Lower leg skin (tissue), 4 donors: ENCODE results near the gene GLTP. TPM values are rescaled to one million over a fixed set of nuclear protein-coding genes. Genes with fewer than 3 reads are reported as not detected.
"Not testable (repeated sequence)": the region's sequence is repeated elsewhere in the genome, so short reads cannot be mapped to it uniquely, and the experiment has no call there.

Experiments
- DNase-seq, 2 donors: peaks; one replicate each; pipeline ENCODE4 v3.0.0-alpha.2; 2019; ENCODE audit warnings: low spot score in 2 of 2
- H3K4me3 ChIP-seq: fragments of 200-600 bp; sonication (generic); 2 replicates; pipeline ENCODE4 v1.5.1; 2017; ENCODE audit warnings: mild to moderate bottlenecking, low read depth; ENCODE audit not compliant: poor library complexity, severe bottlenecking
- POLR2A ChIP-seq, 2 donors: fragments of 450-650 bp; IDR thresholded peaks; one replicate each; pipeline ENCODE4 v1.6.1; 2016 to 2017; ENCODE audit warnings: antibody characterized with exemption in 2 of 2, mild to moderate bottlenecking in 1 of 2, moderate library complexity in 1 of 2
- WGBS, 2 donors: methylation state at CpG; one replicate each; pipeline ENCODE4 v1.1.5; 2018; 5-methylcytosine and 5-hydroxymethylcytosine counted together
- intact Hi-C: fragments of 100-400 bp; cut with DNase I; formaldehyde crosslinking; loops from one replicate; pipeline ENCODE4 v1.15.0; 2023; ENCODE audit warnings: low total_unique reads
- total RNA-seq, 4 donors: library from RNA; depleted of rRNA; stranded (reverse); fragments of >200 nt; gene quantifications; one replicate each; pipeline ENCODE4 v1.1.0, GENCODE V29; 2016
- TF ChIP-seq, protein P1 (sequence below), 3 donors: fragments of 450-650 bp; IDR thresholded peaks; one replicate each; pipeline ENCODE4 v1.5.1; 2016; ENCODE audit warnings: antibody characterized with exemption in 3 of 3, mild to moderate bottlenecking in 3 of 3, moderate library complexity in 2 of 3

GLTP gene
- total RNA-seq, 4 donors from 2014 or later = 536 to 775 (median 660) TPM

DNA sequence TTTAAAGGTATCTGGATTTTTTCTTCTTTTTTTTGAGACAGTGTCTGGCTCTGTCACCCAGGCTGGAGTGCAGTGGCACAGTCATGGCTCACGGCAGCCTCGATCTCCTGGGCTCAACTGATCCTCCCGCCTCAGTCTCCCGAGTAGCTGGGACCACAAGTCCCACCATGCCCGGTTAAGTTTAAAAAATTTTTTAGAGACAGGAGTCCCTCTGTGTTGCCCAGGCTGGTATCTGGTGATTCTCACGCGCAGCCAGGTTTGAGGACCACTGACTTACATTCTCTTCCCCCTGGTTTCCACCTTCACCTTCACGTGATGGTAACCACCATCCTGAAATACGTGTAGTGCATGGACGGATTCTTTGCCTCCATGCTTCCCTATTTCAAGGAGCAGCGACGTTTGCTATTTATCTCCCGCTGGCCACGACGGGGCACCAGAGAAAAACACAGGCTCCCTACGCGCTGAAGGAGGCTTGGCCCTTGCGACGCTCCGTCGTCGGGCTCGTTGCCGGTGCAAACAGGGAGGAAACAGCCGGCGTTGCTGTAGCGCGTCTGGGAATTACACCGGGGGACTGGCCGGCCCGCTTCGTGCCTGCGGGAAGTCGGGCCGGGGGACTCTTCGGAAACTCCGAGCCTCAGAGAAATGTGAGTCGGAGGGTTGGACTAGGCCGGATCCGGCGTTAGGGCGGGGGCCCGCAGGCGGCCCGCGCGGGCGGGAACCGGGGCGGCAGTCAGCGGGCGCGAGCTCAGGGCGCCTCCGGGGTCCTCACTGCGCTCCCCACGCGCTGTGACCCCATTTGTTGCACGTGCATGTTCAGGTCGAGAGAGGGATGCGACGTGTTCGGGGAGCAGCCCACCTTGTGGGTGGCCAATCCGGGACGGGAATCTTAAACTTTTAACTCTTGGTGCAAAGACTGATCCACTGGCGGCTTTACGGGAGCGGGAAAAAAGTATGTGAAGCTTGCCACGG is 19.7 kb upstream of the GLTP start, which contains the start of gene TCHP:
Gene TCHP, plus strand, starts transcription at position 492 of the 969 bp plus-strand sequence. CDS start 2,753 bp downstream, outside the sequence.
- H3K4me3 ChIP-seq = peak within 1 kb of the TSS; percentile 48
- WGBS, 2 donors = 1% methylated on average over 36 to 54 of the region's 69 CpGs
- TF ChIP-seq, protein P1, sequence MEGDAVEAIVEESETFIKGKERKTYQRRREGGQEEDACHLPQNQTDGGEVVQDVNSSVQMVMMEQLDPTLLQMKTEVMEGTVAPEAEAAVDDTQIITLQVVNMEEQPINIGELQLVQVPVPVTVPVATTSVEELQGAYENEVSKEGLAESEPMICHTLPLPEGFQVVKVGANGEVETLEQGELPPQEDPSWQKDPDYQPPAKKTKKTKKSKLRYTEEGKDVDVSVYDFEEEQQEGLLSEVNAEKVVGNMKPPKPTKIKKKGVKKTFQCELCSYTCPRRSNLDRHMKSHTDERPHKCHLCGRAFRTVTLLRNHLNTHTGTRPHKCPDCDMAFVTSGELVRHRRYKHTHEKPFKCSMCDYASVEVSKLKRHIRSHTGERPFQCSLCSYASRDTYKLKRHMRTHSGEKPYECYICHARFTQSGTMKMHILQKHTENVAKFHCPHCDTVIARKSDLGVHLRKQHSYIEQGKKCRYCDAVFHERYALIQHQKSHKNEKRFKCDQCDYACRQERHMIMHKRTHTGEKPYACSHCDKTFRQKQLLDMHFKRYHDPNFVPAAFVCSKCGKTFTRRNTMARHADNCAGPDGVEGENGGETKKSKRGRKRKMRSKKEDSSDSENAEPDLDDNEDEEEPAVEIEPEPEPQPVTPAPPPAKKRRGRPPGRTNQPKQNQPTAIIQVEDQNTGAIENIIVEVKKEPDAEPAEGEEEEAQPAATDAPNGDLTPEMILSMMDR (IDR thresholded peaks at IDR 0.05) = no peak
- no peak for TF ChIP-seq POLR2A (IDR thresholded peaks at IDR 0.05)
- DNase-seq = peak; percentile 85 to 96
- intact Hi-C loops = no loop called here

DNA sequence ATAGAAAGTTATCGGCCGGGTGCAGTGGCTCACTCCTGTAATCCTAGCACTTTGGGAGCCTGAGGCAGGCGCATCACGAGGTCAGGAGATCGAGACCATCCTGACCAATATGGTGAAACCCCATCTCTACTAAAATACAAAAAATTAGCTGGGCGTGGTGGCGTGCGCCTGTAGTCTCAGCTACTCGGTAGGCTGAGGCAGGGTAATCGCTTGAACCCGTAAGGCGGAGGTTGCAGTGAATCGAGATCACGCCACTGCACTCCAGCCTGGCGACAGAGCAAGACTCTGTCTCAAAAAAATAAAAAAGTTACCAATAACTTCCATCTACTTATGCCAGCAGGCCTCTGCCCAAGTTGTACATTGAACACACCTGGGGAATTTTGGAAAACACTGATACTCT is 19.0 kb upstream of the GLTP start:
- 77% methylated on average over 15 of the region's 15 CpGs for WGBS, 2 donors
- intact Hi-C loops, H3K4me3 ChIP-seq, DNase-seq: not testable (repeated sequence)

DNA sequence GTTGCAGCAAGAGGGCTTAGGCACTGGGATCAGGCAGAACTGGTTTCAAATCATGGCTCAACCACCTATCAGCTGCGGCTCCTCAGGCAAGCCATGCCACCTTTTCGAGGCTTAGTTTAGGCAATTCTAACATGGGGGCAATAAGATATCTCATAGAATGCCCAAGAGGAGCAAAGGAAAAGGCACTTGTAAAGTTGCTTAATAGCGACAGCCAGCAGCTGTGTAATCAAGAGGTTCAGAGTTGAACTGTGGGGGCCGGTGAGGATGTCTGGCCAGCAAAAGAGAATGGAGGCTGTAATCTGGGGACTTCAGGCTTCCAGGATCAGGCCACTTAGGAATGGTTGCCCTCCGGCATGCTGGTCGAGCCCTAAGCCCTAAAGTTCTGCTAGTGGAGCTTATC is 16.7 kb upstream of the GLTP start:
- H3K4me3 ChIP-seq = no peak overlapping the region
- 81 to 82% methylated on average over 6 of the region's 6 CpGs for WGBS, 2 donors
- intact Hi-C loops = no loop called here
- no peak for DNase-seq
- TF ChIP-seq POLR2A (IDR thresholded peaks at IDR 0.05) = no peak
- TF ChIP-seq, protein P1 (IDR thresholded peaks at IDR 0.05) = no peak

DNA sequence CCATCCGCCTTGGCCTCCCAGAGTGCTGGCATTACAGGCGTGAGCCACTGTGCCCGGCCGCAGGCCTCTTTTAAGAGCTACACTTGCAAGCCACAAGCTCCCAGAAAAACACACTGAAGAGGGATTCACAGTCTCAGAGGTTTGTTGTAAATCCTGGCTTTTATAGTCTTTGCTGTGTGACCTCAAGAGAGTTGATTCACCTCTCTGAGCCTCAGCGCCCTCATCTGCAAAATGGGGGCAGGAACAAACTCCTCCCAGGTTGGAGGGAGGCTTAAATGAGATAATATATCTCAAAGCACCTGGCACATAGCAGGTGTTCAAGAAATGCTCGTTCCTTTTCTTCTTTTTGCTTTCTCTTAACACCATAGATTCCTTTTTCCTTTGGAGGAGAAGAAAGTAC is 15.8 kb upstream of the GLTP start:
- no peak overlapping the region for H3K4me3 ChIP-seq
- no peak for TF ChIP-seq POLR2A (IDR thresholded peaks at IDR 0.05)
- TF ChIP-seq, protein P1 (IDR thresholded peaks at IDR 0.05) = no peak
- intact Hi-C loops = no loop called here
- 92% methylated on average over 6 of the region's 6 CpGs for WGBS, 2 donors
- DNase-seq = no peak

DNA sequence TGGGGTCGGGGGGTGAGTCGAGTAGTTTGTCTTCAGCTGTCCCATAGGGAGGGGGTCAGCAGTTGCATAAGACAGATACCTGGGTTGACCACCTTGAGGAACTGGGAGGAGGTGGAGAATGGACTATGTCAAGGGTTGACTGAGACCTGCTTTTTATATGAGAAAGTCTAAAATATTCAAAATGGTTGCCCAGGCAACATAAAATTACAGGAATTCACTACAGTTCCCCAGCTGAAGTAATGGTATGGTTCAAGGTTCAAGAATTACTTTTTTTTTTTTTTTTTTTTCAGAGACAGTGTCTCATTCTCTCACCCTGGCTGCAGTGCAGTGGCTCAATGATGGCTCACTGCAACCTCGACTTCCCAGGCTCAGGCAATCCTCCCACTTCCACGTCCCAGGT is 14.6 kb upstream of the GLTP start:
- H3K4me3 ChIP-seq = no peak overlapping the region
- no peak for DNase-seq
- intact Hi-C loops = no loop called here
- 66 to 67% methylated on average over 4 of the region's 4 CpGs for WGBS, 2 donors
- TF ChIP-seq, protein P1 (IDR thresholded peaks at IDR 0.05) = no peak
- TF ChIP-seq POLR2A (IDR thresholded peaks at IDR 0.05) = no peak

DNA sequence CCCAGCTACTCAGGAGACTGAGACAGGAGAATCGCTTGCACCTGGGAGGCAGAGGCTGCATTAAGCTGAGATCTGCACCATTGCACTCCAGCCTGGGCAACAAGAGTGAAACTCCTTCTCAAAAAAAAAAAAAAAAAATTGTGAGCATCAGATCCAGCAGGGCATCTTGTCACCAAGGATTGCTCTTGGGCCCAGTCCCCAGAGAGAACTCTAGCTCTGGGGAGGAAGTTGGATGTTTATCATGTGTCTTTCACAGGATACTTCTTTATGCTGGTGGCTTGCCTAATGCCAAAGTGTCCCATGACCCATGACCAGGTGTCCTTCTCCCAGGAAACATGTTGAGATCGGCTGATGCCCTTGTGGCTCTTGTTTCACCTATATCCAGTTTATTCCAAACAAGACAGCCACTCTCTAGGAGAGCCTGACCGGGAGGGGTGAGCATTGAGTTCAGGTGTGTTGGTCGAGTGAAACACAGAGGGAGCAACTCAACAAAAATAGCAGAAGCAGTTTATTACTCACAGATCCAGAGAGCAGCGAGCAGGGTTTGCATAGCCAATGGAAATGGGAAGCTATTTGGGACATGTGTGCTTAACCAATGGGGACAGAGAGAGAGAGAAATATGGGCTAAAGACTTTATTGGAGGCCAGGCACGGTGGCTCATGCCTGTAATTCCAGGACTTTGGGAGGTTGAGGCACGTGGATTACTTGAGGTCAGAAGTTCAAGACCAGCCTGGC is 13.1 kb upstream of the GLTP start:
- TF ChIP-seq, protein P1 (IDR thresholded peaks at IDR 0.05) = no peak
- TF ChIP-seq POLR2A (IDR thresholded peaks at IDR 0.05) = no peak
- H3K4me3 ChIP-seq = no peak overlapping the region
- no peak for DNase-seq
- intact Hi-C loops = no loop called here
- 86% methylated on average over 7 of the region's 7 CpGs for WGBS, 2 donors
